GM19452 (cell line): ENCODE data around the gene DIP2C.

ENCODE experiments used
- ATAC-seq: cut with Tn5 transposase; IDR thresholded peaks from one replicate; pipeline ENCODE4 v1.9.1; 2021; ENCODE audit not compliant: unreplicated experiment

The DIP2C gene

GRCh38 chr10:629186-629998 lies 60.1 kb downstream of the DIP2C start:
- ATAC-seq: no peak

- ATAC-seq: no peak
These were observed 61.0 kb downstream of the DIP2C start for GRCh38 chr10:628386-629045.

- no peak for ATAC-seq
These were observed 62.2 kb downstream of the DIP2C start for GRCh38 chr10:627032-627992.

- no peak for ATAC-seq
These were observed 63.4 kb downstream of the DIP2C start for GRCh38 chr10:625751-626711.

GRCh38 chr10:625333-625696 lies 64.2 kb downstream of the DIP2C start:
- ATAC-seq: no peak

- ATAC-seq: no peak
These were observed 64.7 kb downstream of the DIP2C start for GRCh38 chr10:624605-625332.

- ATAC-seq: no peak
These were observed 65.2 kb downstream of the DIP2C start for GRCh38 chr10:624312-624604.

GRCh38 chr10:623477-624311 lies 65.8 kb downstream of the DIP2C start:
- no peak for ATAC-seq

GRCh38 chr10:623014-623413 lies 66.5 kb downstream of the DIP2C start:
- ATAC-seq: no peak

- no peak for ATAC-seq
These were observed 67.3 kb downstream of the DIP2C start for GRCh38 chr10:621981-622740.

- ATAC-seq: no peak
These were observed 68.0 kb downstream of the DIP2C start for GRCh38 chr10:621513-621912.

- ATAC-seq: no peak
These were observed 68.5 kb downstream of the DIP2C start for GRCh38 chr10:620971-621370.

- ATAC-seq: no peak
These were observed 69.1 kb downstream of the DIP2C start for GRCh38 chr10:620417-620816.

GRCh38 chr10:619710-620109 lies 69.8 kb downstream of the DIP2C start:
- no peak for ATAC-seq

GRCh38 chr10:618229-618989 lies 71.1 kb downstream of the DIP2C start:
- ATAC-seq: no peak

GRCh38 chr10:617471-617870 lies 72.0 kb downstream of the DIP2C start:
- no peak for ATAC-seq

GRCh38 chr10:615583-616152 lies 73.8 kb downstream of the DIP2C start:
- no peak for ATAC-seq
